ENCODE data around the gene NHLH2.

The NHLH2 gene

DNA sequence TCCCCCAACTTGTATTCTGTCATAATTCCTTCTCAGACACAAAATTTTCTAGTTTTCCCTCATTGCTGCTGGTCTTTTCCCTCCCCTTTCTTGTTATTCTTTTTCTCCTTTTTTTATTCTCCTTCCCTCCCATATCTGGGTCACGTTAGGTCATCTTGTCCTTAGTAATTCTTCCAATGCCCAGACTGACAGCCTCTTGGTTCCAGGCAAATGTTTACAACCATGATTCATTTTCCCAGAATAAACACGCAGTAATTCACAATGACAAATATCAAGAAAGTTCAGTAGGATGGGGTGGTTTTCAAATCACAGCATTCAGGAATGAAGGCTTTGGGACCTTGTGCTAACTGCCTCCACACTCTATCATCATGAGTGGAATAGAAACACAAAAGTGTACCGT, 25.2 kb downstream of the NHLH2 start:
- no peak for DNase-seq (ENCODE audit: extremely low read depth, insufficient read length)
- Histone ChIP-seq H3K27me3 (replicated peaks; ENCODE audit: control insufficient read depth, insufficient read depth, low read length) (no peaks in the 10 kb centered on the region; the same call in 1 of the 2 replicates), H3K4me3 (replicated peaks; ENCODE audit: low read depth, low read length) (no peak overlapping the region), H3K36me3 (ENCODE audit: control insufficient read depth, insufficient read depth, low read length) (no peaks in the 10 kb centered on the region)
- no peak for TF ChIP-seq CTCF (IDR thresholded peaks at IDR 0.05; ENCODE audit: insufficient read depth, low read length, poor library complexity, severe bottlenecking)

GRCh38 chr1:115814685-115815398, 26.1 kb downstream of the NHLH2 start:
- no peaks in the 10 kb centered on the region; the same call in 1 of the 2 replicates for H3K27me3 ChIP-seq (replicated peaks; ENCODE audit: control insufficient read depth, insufficient read depth, low read length)
- no peak for DNase-seq (ENCODE audit: extremely low read depth, insufficient read length)
- H3K4me3 ChIP-seq (replicated peaks; ENCODE audit: low read depth, low read length): no peak overlapping the region
- no peak for TF ChIP-seq CTCF (IDR thresholded peaks at IDR 0.05; ENCODE audit: insufficient read depth, low read length, poor library complexity, severe bottlenecking)
- H3K36me3 ChIP-seq (ENCODE audit: control insufficient read depth, insufficient read depth, low read length): no peaks in the 10 kb centered on the region

GRCh38 chr1:115813727-115814126, 27.2 kb downstream of the NHLH2 start:
- H3K36me3 ChIP-seq (ENCODE audit: control insufficient read depth, insufficient read depth, low read length): no peaks in the 10 kb centered on the region
- TF ChIP-seq CTCF (IDR thresholded peaks at IDR 0.05; ENCODE audit: insufficient read depth, low read length, poor library complexity, severe bottlenecking): no peak
- no peak for DNase-seq (ENCODE audit: extremely low read depth, insufficient read length)
- H3K4me3 ChIP-seq (replicated peaks; ENCODE audit: low read depth, low read length): no peak overlapping the region
- no peaks in the 10 kb centered on the region; the same call in 1 of the 2 replicates for H3K27me3 ChIP-seq (replicated peaks; ENCODE audit: control insufficient read depth, insufficient read depth, low read length)

- H3K36me3 ChIP-seq (ENCODE audit: control insufficient read depth, insufficient read depth, low read length): no peaks in the 10 kb centered on the region
- DNase-seq (ENCODE audit: extremely low read depth, insufficient read length): no peak
- no peaks in the 10 kb centered on the region; the same call in 1 of the 2 replicates for H3K27me3 ChIP-seq (replicated peaks; ENCODE audit: control insufficient read depth, insufficient read depth, low read length)
- no peak for TF ChIP-seq CTCF (IDR thresholded peaks at IDR 0.05; ENCODE audit: insufficient read depth, low read length, poor library complexity, severe bottlenecking)
- H3K4me3 ChIP-seq (replicated peaks; ENCODE audit: low read depth, low read length): no peak overlapping the region
These were observed 29.6 kb downstream of the NHLH2 start for GRCh38 chr1:115811140-115811828.

GRCh38 chr1:115810609-115811008, 30.3 kb downstream of the NHLH2 start:
- TF ChIP-seq CTCF (IDR thresholded peaks at IDR 0.05; ENCODE audit: insufficient read depth, low read length, poor library complexity, severe bottlenecking): no peak
- H3K4me3 ChIP-seq (replicated peaks; ENCODE audit: low read depth, low read length): no peak overlapping the region
- DNase-seq (ENCODE audit: extremely low read depth, insufficient read length): no peak
- H3K36me3 ChIP-seq (ENCODE audit: control insufficient read depth, insufficient read depth, low read length): no peaks in the 10 kb centered on the region
- H3K27me3 ChIP-seq (replicated peaks; ENCODE audit: control insufficient read depth, insufficient read depth, low read length): no peaks in the 10 kb centered on the region; the same call in 1 of the 2 replicates

All from GM06990 (cell line).